Measurements from ENCODE around the gene HS3ST4. TPM values are rescaled to one million over a fixed set of nuclear protein-coding genes. Genes with fewer than 3 reads are reported as not detected.

Gene HS3ST4
- total RNA-seq, 3 donors from 2014 or later, result 0.66 to 3.4 TPM; not detected in 1

DNA sequence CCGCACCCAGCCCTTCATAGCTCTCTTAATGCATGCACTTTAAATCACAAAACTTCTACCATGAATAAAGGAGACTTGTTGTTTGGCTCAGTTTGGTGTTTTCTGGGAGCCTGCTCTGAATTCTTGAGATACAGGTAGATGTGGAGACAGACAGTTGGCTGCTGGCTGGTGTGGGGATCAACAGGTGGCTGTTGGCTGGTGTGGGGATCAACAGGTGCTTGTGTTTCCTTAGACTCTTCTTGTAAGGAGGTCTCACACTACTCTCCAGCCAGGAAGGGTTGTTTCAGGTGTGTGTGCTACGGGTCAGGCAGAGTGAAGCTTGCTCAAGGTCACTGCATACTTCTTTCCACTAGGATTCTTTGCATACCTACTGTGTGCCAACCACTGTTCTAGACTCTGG, 265.9 kb downstream of the HS3ST4 start:
- H3K9me3 ChIP-seq, result no peaks in the 10 kb centered on the region
- no peak overlapping the region for H3K4me3 ChIP-seq
- DNase-seq (ENCODE audit: low spot score in 2 of 2), result no peak
- no peak overlapping the region for H3K27ac ChIP-seq
- no peaks in the 10 kb centered on the region for H3K4me1 ChIP-seq
- intact Hi-C loops (cut with DNase I; ENCODE audit: low total_unique reads), result no loop called here
- no peaks in the 10 kb centered on the region for H3K27me3 ChIP-seq
- TF ChIP-seq, protein P1, sequence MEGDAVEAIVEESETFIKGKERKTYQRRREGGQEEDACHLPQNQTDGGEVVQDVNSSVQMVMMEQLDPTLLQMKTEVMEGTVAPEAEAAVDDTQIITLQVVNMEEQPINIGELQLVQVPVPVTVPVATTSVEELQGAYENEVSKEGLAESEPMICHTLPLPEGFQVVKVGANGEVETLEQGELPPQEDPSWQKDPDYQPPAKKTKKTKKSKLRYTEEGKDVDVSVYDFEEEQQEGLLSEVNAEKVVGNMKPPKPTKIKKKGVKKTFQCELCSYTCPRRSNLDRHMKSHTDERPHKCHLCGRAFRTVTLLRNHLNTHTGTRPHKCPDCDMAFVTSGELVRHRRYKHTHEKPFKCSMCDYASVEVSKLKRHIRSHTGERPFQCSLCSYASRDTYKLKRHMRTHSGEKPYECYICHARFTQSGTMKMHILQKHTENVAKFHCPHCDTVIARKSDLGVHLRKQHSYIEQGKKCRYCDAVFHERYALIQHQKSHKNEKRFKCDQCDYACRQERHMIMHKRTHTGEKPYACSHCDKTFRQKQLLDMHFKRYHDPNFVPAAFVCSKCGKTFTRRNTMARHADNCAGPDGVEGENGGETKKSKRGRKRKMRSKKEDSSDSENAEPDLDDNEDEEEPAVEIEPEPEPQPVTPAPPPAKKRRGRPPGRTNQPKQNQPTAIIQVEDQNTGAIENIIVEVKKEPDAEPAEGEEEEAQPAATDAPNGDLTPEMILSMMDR (IDR thresholded peaks at IDR 0.05), result no peak
- TF ChIP-seq POLR2A (IDR thresholded peaks at IDR 0.05) (no peak), POLR2AphosphoS5 (IDR thresholded peaks at IDR 0.05) (no peak)
- H3K36me3 ChIP-seq, result no peaks in the 10 kb centered on the region

DNA sequence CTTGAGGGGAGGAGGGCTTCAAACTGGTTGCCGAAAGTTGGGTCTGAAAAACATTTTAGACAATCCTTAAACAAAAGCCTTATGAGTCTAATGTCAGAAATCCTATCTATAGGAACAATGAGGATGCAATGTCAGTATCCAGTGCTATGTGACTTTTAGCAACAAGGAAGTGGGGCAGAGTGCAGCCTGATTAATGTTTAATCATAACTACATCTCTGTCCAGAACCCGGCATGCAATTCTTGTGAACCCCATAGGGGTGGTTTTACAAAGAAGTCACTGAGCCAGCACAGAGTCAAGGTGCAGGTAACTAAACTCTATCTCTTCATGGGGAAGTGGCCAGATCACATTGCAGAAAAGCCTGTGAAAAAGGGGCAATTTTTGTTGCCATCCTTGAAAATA, 267.5 kb downstream of the HS3ST4 start:
- no peak for DNase-seq (ENCODE audit: low spot score in 2 of 2)
- intact Hi-C loops (cut with DNase I; ENCODE audit: low total_unique reads), result no loop called here
- Histone ChIP-seq H3K9me3 (no peaks in the 10 kb centered on the region), H3K36me3 (no peaks in the 10 kb centered on the region), H3K4me3 (no peak overlapping the region), H3K27me3 (no peaks in the 10 kb centered on the region), H3K27ac (no peak overlapping the region), H3K4me1 (no peaks in the 10 kb centered on the region)
- TF ChIP-seq POLR2A (IDR thresholded peaks at IDR 0.05) (no peak), POLR2AphosphoS5 (IDR thresholded peaks at IDR 0.05) (no peak)
- TF ChIP-seq, protein P1 (IDR thresholded peaks at IDR 0.05), result no peak

DNA sequence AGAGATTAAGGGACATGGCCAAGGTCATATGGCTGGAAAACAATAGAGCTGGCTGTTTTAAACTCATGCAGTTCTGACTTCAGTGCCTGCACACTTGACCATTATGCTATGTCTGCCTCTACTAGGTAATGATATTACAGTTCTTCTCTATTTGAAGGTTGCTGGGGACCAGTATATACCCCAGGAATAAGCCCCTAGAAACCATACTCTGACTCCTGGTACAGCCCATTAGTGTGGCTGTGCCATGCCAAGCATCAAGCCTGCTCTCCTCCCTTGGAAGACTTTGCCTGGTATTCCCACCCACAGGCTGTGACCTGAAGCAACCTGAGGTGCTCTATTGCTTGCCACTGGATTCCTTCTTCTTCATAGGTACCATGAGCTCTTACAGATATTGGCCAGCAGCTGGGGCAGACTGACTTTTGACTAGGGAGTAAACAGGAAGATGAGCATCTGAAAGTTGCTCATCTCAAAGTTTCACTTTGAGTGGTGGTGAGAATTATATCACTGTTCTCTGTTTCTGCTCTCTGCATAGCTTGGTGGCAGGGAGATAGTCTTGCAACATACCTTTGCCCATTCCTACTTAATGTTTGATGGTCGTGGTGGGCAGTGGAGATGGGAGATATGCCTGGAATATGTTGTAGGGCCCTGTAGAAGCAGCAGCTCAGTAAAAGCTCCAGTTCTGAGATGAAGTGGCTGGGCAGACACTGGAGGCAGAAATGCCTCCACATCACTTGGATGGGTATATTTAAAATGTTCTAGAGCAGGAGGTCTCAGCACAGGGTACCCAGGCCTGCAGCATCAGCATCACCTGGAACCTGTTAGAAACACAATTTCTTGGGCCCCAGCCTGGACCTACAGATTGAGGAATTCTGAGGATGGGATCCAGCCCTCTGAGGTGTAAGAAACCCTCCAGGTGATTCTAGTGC, 274.7 kb downstream of the HS3ST4 start:
- intact Hi-C loops (cut with DNase I; ENCODE audit: low total_unique reads), result loop anchor here (5.0 kb wide), 1 partner anchor 1731 kb away; no protein-coding TSS in a partner anchor
- H3K36me3 ChIP-seq, result no peaks in the 10 kb centered on the region
- H3K4me3 ChIP-seq, result no peak overlapping the region
- H3K27me3 ChIP-seq, result no peaks in the 10 kb centered on the region
- no peak overlapping the region for H3K27ac ChIP-seq
- TF ChIP-seq POLR2A (IDR thresholded peaks at IDR 0.05), result no peak
- no peak for TF ChIP-seq POLR2AphosphoS5 (IDR thresholded peaks at IDR 0.05)
- TF ChIP-seq, protein P1 (IDR thresholded peaks at IDR 0.05), result no peak
- H3K9me3 ChIP-seq, result no peaks in the 10 kb centered on the region
- H3K4me1 ChIP-seq, result no peaks in the 10 kb centered on the region
- no peak for DNase-seq (ENCODE audit: low spot score in 2 of 2)

DNA sequence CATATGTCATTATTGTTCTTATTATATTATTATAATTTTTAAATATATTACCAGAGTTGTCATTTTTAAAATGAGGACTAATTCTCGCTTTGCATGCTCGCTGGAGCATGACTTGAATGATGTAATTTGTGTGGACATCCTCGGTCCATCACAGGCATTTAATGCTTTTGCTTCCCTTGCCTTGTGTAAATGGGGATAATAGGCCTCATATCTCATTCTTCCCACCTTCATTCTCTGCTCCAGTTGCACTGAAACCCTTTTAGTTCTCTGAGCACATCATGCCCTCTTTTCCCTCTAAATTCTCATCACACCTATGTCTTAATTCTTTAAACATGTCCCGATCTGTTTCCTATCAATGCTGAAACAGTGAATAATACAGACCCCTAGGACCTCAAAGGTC, 285.4 kb downstream of the HS3ST4 start:
- no peak for DNase-seq (ENCODE audit: low spot score in 2 of 2)
- Histone ChIP-seq H3K27me3 (no peaks in the 10 kb centered on the region), H3K4me1 (no peaks in the 10 kb centered on the region), H3K27ac (no peak overlapping the region), H3K4me3 (no peak overlapping the region), H3K36me3 (no peaks in the 10 kb centered on the region), H3K9me3 (peaks cover 0 to 3% of the 10 kb centered on the region in 2 donors)
- intact Hi-C loops (cut with DNase I; ENCODE audit: low total_unique reads), result no loop called here
- no peak for TF ChIP-seq POLR2AphosphoS5 (IDR thresholded peaks at IDR 0.05)
- TF ChIP-seq, protein P1 (IDR thresholded peaks at IDR 0.05), result no peak
- no peak for TF ChIP-seq POLR2A (IDR thresholded peaks at IDR 0.05)

DNA sequence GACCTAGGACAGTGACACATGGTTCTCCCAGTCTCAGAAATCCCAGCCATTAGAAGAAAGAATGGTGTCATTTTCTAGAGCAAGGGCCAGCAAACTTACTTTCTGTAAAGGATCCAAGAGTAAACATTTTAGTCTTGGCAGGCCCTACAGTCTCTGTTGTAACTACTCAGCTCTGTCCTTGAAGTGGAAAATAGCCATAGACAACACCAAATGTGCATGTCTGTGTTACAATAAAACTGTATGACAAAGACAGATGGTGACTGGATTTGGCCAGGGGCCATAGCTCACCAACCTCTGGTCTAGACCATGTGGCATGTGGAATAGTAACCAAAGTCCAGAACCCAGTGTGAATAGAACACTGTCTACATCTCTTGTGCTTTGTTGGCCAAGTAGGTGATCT, 286.5 kb downstream of the HS3ST4 start:
- Histone ChIP-seq H3K4me3 (no peak overlapping the region), H3K27ac (no peak overlapping the region), H3K4me1 (no peaks in the 10 kb centered on the region), H3K9me3 (no peaks in the 10 kb centered on the region), H3K36me3 (no peaks in the 10 kb centered on the region), H3K27me3 (no peaks in the 10 kb centered on the region)
- TF ChIP-seq POLR2AphosphoS5 (IDR thresholded peaks at IDR 0.05) (no peak), POLR2A (IDR thresholded peaks at IDR 0.05) (no peak)
- TF ChIP-seq, protein P1 (IDR thresholded peaks at IDR 0.05), result no peak
- intact Hi-C loops (cut with DNase I; ENCODE audit: low total_unique reads), result no loop called here
- no peak for DNase-seq (ENCODE audit: low spot score in 2 of 2)
